ENCODE data around the gene IKBKE.
A peak's percentile ranks its signal among the peaks of the same experiment; 100 is the strongest.
"Not testable (repeated sequence)": the region's sequence is repeated elsewhere in the genome, so short reads cannot be mapped to it uniquely, and the experiment has no call there.

IKBKE gene

GRCh38 chr1:206476591-206476990, 6.3 kb downstream of the IKBKE start:
- DNase-seq: no peak

- no peak for DNase-seq
These were observed 6.8 kb downstream of the IKBKE start for GRCh38 chr1:206477110-206477509.

- DNase-seq: no peak
These were observed 7.5 kb downstream of the IKBKE start for GRCh38 chr1:206477581-206478380.

- DNase-seq: no peak
These were observed 8.5 kb downstream of the IKBKE start for GRCh38 chr1:206478746-206479145.

GRCh38 chr1:206479183-206480125, 9.2 kb downstream of the IKBKE start:
- DNase-seq: peak; percentile 66 to 67

GRCh38 chr1:206480211-206480610, 9.9 kb downstream of the IKBKE start:
- DNase-seq: no peak

GRCh38 chr1:206482611-206483010, 12.3 kb downstream of the IKBKE start:
- no peak for DNase-seq

GRCh38 chr1:206483864-206484263, 13.6 kb downstream of the IKBKE start:
- DNase-seq: not testable (repeated sequence)

GRCh38 chr1:206484901-206485300, 14.6 kb downstream of the IKBKE start:
- no peak for DNase-seq

GRCh38 chr1:206486995-206487788, 16.9 kb downstream of the IKBKE start:
- DNase-seq: no peak

GRCh38 chr1:206487970-206488369, 17.7 kb downstream of the IKBKE start:
- DNase-seq: no peak

GRCh38 chr1:206488466-206488865, 18.2 kb downstream of the IKBKE start:
- no peak for DNase-seq

- peak; percentile 71 to 73 for DNase-seq
These were observed 19.9 kb downstream of the IKBKE start for GRCh38 chr1:206489980-206490770.

- DNase-seq: no peak
These were observed 20.6 kb downstream of the IKBKE start for GRCh38 chr1:206490771-206491405.

GRCh38 chr1:206491616-206492015, 21.3 kb downstream of the IKBKE start:
- DNase-seq: no peak

- DNase-seq: no peak
These were observed 22.3 kb downstream of the IKBKE start for GRCh38 chr1:206492589-206492988.

- no peak for DNase-seq
These were observed 23.0 kb downstream of the IKBKE start for GRCh38 chr1:206493279-206493678.

- DNase-seq: no peak
These were observed 24.8 kb downstream of the IKBKE start for GRCh38 chr1:206495011-206495461.

- DNase-seq: no peak
These were observed 25.3 kb downstream of the IKBKE start for GRCh38 chr1:206495493-206496046.

GRCh38 chr1:206496131-206496793, 26.0 kb downstream of the IKBKE start:
- DNase-seq: no peak

GRCh38 chr1:206497363-206497762, 27.1 kb downstream of the IKBKE start:
- no peak for DNase-seq
